HepG2 (cell line): ENCODE measurements around the gene LONP1. TPM values are rescaled to one million over a fixed set of nuclear protein-coding genes. Genes with fewer than 3 reads are reported as not detected.

Experiments used
- PAF1 ChIP-seq: IDR thresholded peaks from 2 replicates; pipeline ENCODE4 v1.6.1; 2016; ENCODE audit warnings: missing genetic modification reagents, missing compliant biosample characterization
- PRDM15 ChIP-seq: sonication (generic); formaldehyde crosslinking; IDR thresholded peaks from 2 replicates; pipeline ENCODE4 v1.4.0; 2020; ENCODE audit warnings: missing genetic modification reagents
- SUZ12 ChIP-seq: fragments of 150-350 bp; IDR thresholded peaks from 2 replicates; pipeline ENCODE4 v1.6.1; 2014; ENCODE audit warnings: low read depth, low read length
- ZNF775 ChIP-seq: sonication (generic); formaldehyde crosslinking; IDR thresholded peaks from 2 replicates; pipeline ENCODE4 v1.4.0; 2020; ENCODE audit warnings: missing genetic modification reagents, mild to moderate bottlenecking, moderate library complexity, borderline replicate concordance
- polyA plus RNA-seq, 8 experiments: library from polyadenylated mRNA; depleted of rRNA in 3 of 8; stranded (reverse) in 7 of 8; unstranded in 1 of 8; fragments of >200 nt; fragmentation: Illumina TruSeq in 4 of 8; extraction: Trizol in 4 of 8; gene quantifications; 2 replicates each; pipeline versions ENCODE4 v1.2.1 to v1.2.3, GENCODE V29; 2011 to 2016; ENCODE audit warnings: low read depth in 4 of 8, missing spikeins in 1 of 8, mixed read lengths in 1 of 8; ENCODE audit not compliant: insufficient read depth in 1 of 8
- total RNA-seq, 5 experiments: library from RNA; depleted of rRNA; stranded (reverse); fragments of >200 nt; fragmentation: Illumina TruSeq; extraction: Trizol; gene quantifications; 2 replicates each; pipeline ENCODE4 v1.2.3, GENCODE V29; 2016; ENCODE audit warnings: low read depth in 1 of 5
- TF ChIP-seq, protein P1 (sequence below): sonication (generic); formaldehyde crosslinking; IDR thresholded peaks from 2 replicates; pipeline ENCODE4 v1.8.1; 2023; ENCODE audit warnings: mild to moderate bottlenecking, inconsistent platforms, moderate library complexity, missing genetic modification reagents, borderline replicate concordance
- TF ChIP-seq, protein P2 (sequence below): sonication (generic); formaldehyde crosslinking; IDR thresholded peaks from 2 replicates; pipeline ENCODE4 v1.5.0; 2020; ENCODE audit warnings: mild to moderate bottlenecking, missing genetic modification reagents, moderate library complexity
- TF ChIP-seq, protein P3 (sequence below): sonication (generic); formaldehyde crosslinking; IDR thresholded peaks from 2 replicates; pipeline ENCODE4 v1.8.0; 2022; ENCODE audit warnings: mild to moderate bottlenecking, missing genetic modification reagents, moderate library complexity
- TF ChIP-seq, protein P4 (sequence below): sonication (generic); formaldehyde crosslinking; IDR thresholded peaks from 2 replicates; pipeline ENCODE4 v1.4.0; 2020; ENCODE audit warnings: missing genetic modification reagents, mild to moderate bottlenecking, borderline replicate concordance

Gene LONP1
- total and polyA plus RNA-seq, 2 of the 13 experiments (the other 11 are each of a cell fraction or from before 2014, with no cell fraction given) = 59.5 to 76.8 TPM

DNA sequence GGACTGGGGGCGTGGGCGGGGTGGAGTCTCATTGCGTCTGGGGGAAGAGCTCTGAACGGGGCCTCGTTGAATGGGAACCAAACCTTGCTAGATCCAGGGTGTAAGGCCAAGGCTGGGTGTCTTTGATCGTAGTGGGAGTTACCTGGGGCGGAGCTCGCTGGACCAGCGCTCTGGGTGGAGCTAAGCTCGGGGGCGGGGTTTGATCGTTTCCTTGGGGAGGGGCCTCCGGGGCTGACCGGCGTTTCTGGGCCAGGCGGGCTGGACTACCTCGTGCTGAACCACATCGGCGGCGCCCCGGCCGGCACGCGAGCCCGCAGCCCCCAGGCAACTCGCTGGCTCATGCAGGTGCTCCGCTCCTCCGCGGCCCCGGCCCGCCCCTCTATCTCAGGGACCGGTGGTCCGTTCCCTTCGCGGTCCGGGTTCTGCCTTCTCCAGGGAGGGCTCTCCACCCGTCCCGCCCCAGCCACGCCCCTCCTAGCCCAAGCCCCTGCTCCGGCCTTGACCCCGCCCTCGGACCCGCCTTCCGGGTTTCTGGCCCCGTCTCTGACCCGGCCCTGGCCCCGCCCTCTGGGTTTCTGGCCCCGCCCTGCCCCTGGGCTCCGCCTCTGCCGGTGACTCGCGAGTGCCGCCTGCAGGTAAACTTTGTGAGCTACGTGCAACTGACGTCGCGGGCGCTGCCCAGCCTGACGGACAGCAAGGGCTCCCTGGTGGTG is 33.1 kb downstream of the LONP1 start (continued):
- TF ChIP-seq PRDM15 (CRISPR knock-in tag) (peak; percentile 90), SUZ12 (no peak), ZNF775 (CRISPR knock-in tag) (no peak), PAF1 (no peak)
- TF ChIP-seq, protein P1, sequence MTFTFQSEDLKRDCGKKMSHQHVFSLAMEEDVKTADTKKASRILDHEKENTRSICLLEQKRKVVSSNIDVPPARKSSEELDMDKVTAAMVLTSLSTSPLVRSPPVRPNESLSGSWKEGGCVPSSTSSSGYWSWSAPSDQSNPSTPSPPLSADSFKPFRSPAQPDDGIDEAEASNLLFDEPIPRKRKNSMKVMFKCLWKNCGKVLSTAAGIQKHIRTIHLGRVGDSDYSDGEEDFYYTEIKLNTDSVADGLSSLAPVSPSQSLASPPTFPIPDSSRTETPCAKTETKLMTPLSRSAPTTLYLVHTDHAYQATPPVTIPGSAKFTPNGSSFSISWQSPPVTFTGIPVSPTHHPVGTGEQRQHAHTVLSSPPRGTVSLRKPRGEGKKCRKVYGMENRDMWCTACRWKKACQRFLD = no peak
- TF ChIP-seq, protein P2, sequence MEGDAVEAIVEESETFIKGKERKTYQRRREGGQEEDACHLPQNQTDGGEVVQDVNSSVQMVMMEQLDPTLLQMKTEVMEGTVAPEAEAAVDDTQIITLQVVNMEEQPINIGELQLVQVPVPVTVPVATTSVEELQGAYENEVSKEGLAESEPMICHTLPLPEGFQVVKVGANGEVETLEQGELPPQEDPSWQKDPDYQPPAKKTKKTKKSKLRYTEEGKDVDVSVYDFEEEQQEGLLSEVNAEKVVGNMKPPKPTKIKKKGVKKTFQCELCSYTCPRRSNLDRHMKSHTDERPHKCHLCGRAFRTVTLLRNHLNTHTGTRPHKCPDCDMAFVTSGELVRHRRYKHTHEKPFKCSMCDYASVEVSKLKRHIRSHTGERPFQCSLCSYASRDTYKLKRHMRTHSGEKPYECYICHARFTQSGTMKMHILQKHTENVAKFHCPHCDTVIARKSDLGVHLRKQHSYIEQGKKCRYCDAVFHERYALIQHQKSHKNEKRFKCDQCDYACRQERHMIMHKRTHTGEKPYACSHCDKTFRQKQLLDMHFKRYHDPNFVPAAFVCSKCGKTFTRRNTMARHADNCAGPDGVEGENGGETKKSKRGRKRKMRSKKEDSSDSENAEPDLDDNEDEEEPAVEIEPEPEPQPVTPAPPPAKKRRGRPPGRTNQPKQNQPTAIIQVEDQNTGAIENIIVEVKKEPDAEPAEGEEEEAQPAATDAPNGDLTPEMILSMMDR (CRISPR knock-in tag) = peak; percentile 99
- TF ChIP-seq, protein P3, sequence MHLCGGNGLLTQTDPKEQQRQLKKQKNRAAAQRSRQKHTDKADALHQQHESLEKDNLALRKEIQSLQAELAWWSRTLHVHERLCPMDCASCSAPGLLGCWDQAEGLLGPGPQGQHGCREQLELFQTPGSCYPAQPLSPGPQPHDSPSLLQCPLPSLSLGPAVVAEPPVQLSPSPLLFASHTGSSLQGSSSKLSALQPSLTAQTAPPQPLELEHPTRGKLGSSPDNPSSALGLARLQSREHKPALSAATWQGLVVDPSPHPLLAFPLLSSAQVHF = no peak
- TF ChIP-seq, protein P4, sequence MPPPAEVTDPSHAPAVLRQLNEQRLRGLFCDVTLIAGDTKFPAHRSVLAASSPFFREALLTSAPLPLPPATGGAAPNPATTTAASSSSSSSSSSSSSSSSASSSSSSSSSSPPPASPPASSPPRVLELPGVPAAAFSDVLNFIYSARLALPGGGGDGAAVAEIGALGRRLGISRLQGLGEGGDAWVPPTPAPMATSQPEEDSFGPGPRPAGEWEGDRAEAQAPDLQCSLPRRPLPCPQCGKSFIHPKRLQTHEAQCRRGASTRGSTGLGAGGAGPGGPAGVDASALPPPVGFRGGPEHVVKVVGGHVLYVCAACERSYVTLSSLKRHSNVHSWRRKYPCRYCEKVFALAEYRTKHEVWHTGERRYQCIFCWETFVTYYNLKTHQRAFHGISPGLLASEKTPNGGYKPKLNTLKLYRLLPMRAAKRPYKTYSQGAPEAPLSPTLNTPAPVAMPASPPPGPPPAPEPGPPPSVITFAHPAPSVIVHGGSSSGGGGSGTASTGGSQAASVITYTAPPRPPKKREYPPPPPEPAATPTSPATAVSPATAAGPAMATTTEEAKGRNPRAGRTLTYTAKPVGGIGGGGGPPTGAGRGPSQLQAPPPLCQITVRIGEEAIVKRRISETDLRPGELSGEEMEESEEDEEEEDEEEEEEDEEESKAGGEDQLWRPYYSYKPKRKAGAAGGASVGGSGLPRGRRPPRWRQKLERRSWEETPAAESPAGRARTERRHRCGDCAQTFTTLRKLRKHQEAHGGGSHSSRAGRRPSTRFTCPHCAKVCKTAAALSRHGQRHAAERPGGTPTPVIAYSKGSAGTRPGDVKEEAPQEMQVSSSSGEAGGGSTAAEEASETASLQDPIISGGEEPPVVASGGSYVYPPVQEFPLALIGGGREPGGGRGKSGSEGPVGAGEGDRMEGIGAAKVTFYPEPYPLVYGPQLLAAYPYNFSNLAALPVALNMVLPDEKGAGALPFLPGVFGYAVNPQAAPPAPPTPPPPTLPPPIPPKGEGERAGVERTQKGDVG (CRISPR knock-in tag) = no peak
